ENCODE measurements around the gene COTL1.
"Not testable (repeated sequence)": the region's sequence is repeated elsewhere in the genome, so short reads cannot be mapped to it uniquely, and the experiment has no call there.

Gene COTL1

GRCh38 chr16:84524941-84525581 lies 92.8 kb downstream of the COTL1 start:
- not testable (repeated sequence) for DNase-seq

DNA sequence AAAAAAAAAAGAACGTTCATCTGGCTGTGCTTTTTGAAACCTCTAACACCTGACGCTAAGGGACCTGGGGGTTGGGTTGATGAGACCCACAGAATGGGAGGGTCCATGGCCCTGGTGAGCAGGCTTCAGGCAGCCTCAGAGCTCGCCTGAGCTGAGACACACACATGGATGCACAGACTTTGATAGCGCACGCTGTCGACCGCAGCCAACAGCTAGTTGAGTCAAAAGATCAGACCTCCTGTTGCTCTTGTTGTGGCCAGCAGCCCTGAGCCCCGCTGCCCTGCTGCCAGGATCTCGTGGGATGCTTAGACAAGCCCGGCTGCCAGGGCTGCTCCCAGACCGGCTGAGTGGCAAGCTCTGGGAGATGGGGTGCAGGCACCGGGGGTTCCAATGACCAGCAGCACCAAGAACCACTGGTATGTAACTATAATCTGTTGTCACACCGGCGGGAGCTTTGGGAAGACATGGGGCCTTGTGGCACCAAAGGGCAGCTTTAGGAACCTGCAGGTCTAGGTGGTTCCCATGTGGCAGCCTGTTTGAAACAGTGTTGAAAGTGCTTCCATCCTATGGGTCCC lies 93.4 kb downstream of the COTL1 start:
- no peak for DNase-seq

- no peak for DNase-seq
Measured at GRCh38 chr16:84521497-84521770, 96.4 kb downstream of the COTL1 start.

GRCh38 chr16:84520725-84521496 lies 97.0 kb downstream of the COTL1 start:
- no peak for DNase-seq

DNA sequence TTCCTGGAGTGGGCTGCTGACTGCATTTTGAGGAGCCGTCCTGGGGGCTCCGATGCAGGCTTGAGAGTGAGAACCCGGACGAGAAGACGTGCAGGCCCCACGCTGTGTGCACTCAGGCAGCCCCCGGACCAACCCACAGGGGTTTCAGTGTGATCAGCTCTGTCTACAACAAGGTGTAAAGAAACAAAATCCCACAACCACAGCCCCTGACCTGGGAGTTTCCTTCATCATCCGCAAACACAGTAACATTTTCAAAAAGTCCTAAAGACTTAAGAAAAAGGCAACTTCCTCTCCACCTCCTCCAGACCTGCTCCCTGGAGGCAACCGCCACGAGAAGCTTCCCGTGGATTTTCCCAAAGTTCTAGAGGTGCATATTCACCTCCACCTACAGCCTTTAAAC lies 98.0 kb downstream of the COTL1 start:
- no peak for DNase-seq

GRCh38 chr16:84518804-84519341 lies 99.0 kb downstream of the COTL1 start:
- no peak for DNase-seq

DNA sequence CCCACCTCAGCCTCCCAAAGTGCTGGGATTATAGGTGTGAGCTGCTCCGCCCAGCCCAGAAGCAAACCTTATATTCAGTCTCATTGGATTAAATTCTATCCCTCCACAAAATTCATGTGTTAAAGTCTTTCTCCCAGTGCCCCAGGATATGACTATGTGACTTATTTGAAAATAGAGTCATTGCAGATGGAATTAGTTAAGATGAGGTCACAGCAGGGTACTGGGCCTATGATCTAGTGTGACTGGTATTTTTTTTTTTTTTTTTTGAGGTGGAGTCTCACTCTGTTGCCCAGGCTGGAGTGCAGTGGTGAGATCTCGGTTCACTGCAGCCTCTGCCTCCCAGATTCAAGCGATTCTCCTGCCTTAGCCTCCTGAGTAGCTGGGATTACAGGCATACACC lies 99.7 kb downstream of the COTL1 start:
- DNase-seq = not testable (repeated sequence)

- DNase-seq = no peak
Measured at GRCh38 chr16:84517366-84517765, 100.5 kb downstream of the COTL1 start.

Measured in inflammatory macrophage treated with lipopolysaccharide for 4 hours (primary cell).